Ishikawa (cell line): ENCODE results near the gene ZC3H14.

Experiments used
- CEBPB ChIP-seq: IDR thresholded peaks from 2 replicates; pipeline ENCODE4 v1.6.1; 2012
- CREB1 ChIP-seq: IDR thresholded peaks from 2 replicates; pipeline ENCODE4 v1.6.1; 2012; ENCODE audit warnings: low read depth
- EGR1 ChIP-seq: IDR thresholded peaks from 2 replicates; pipeline ENCODE4 v1.6.1; 2012
- EP300 ChIP-seq: IDR thresholded peaks from 2 replicates; pipeline ENCODE4 v1.6.1; 2012; ENCODE audit warnings: borderline replicate concordance
- FOXM1 ChIP-seq: IDR thresholded peaks from 2 replicates; pipeline ENCODE4 v1.6.1; 2012; ENCODE audit warnings: low read depth, borderline replicate concordance
- NFIC ChIP-seq: IDR thresholded peaks from 2 replicates; pipeline ENCODE4 v1.6.1; 2012
- RAD21 ChIP-seq: IDR thresholded peaks from 2 replicates; pipeline ENCODE4 v1.6.1; 2012; ENCODE audit warnings: low read depth
- TAF1 ChIP-seq: IDR thresholded peaks from 2 replicates; pipeline ENCODE4 v1.6.1; 2012; ENCODE audit warnings: low read depth, mild to moderate bottlenecking
- TCF12 ChIP-seq: IDR thresholded peaks from 2 replicates; pipeline ENCODE4 v1.6.1; 2012; ENCODE audit warnings: low read depth
- TEAD4 ChIP-seq: IDR thresholded peaks from 2 replicates; pipeline ENCODE4 v1.6.1; 2012
- YY1 ChIP-seq: IDR thresholded peaks from 2 replicates; pipeline ENCODE4 v1.6.1; 2012; ENCODE audit warnings: low read depth
- ZBTB7A ChIP-seq: IDR thresholded peaks from 2 replicates; pipeline ENCODE4 v1.6.1; 2012; ENCODE audit warnings: low read depth
- TF ChIP-seq, protein P1 (sequence below): IDR thresholded peaks from 2 replicates; pipeline ENCODE4 v1.6.1; 2012
- TF ChIP-seq, protein P2 (sequence below): IDR thresholded peaks from 2 replicates; pipeline ENCODE4 v1.6.1; 2012; ENCODE audit warnings: low read depth, mild to moderate bottlenecking
- TF ChIP-seq, protein P3 (sequence below): IDR thresholded peaks from 2 replicates; pipeline ENCODE4 v1.6.1; 2012

The ZC3H14 gene

DNA sequence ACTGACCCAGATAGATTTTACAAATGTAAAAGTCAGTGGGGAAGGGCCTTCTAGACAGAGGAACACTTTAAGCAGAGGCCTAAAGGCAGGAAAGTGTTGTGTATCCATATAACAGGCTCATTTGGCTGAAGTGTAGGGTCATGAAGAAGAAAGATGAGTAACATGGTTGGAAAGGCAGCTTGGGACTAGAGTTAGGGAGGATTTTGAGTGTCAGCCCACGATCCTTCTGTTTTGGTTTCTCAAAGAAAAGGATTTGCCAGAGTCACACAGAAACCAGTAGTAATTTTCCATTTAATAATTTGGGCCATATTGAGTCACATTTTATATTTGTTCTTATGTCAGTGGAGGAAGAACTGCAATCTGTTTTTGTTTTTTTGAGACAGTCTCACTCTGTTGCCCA lies 76.4 kb downstream of the ZC3H14 start:
- TF ChIP-seq TAF1 (no peak), ZBTB7A (no peak), FOXM1 (no peak), TCF12 (no peak), TEAD4 (no peak), EGR1 (no peak), RAD21 (no peak), NFIC (no peak), EP300 (no peak), YY1 (no peak), CREB1 (no peak), CEBPB (no peak)
- TF ChIP-seq, protein P1, sequence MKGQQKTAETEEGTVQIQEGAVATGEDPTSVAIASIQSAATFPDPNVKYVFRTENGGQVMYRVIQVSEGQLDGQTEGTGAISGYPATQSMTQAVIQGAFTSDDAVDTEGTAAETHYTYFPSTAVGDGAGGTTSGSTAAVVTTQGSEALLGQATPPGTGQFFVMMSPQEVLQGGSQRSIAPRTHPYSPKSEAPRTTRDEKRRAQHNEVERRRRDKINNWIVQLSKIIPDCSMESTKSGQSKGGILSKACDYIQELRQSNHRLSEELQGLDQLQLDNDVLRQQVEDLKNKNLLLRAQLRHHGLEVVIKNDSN: no peak
- TF ChIP-seq, protein P2, sequence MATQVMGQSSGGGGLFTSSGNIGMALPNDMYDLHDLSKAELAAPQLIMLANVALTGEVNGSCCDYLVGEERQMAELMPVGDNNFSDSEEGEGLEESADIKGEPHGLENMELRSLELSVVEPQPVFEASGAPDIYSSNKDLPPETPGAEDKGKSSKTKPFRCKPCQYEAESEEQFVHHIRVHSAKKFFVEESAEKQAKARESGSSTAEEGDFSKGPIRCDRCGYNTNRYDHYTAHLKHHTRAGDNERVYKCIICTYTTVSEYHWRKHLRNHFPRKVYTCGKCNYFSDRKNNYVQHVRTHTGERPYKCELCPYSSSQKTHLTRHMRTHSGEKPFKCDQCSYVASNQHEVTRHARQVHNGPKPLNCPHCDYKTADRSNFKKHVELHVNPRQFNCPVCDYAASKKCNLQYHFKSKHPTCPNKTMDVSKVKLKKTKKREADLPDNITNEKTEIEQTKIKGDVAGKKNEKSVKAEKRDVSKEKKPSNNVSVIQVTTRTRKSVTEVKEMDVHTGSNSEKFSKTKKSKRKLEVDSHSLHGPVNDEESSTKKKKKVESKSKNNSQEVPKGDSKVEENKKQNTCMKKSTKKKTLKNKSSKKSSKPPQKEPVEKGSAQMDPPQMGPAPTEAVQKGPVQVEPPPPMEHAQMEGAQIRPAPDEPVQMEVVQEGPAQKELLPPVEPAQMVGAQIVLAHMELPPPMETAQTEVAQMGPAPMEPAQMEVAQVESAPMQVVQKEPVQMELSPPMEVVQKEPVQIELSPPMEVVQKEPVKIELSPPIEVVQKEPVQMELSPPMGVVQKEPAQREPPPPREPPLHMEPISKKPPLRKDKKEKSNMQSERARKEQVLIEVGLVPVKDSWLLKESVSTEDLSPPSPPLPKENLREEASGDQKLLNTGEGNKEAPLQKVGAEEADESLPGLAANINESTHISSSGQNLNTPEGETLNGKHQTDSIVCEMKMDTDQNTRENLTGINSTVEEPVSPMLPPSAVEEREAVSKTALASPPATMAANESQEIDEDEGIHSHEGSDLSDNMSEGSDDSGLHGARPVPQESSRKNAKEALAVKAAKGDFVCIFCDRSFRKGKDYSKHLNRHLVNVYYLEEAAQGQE: no peak
- TF ChIP-seq, protein P3, sequence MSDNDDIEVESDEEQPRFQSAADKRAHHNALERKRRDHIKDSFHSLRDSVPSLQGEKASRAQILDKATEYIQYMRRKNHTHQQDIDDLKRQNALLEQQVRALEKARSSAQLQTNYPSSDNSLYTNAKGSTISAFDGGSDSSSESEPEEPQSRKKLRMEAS: no peak

GRCh38 chr14:88660056-88660455 lies 97.2 kb downstream of the ZC3H14 start:
- no peak for TF ChIP-seq CEBPB
- no peak for TF ChIP-seq TEAD4
- TF ChIP-seq, protein P1: no peak
- no peak for TF ChIP-seq TAF1
- TF ChIP-seq YY1: no peak
- no peak for TF ChIP-seq TCF12

DNA sequence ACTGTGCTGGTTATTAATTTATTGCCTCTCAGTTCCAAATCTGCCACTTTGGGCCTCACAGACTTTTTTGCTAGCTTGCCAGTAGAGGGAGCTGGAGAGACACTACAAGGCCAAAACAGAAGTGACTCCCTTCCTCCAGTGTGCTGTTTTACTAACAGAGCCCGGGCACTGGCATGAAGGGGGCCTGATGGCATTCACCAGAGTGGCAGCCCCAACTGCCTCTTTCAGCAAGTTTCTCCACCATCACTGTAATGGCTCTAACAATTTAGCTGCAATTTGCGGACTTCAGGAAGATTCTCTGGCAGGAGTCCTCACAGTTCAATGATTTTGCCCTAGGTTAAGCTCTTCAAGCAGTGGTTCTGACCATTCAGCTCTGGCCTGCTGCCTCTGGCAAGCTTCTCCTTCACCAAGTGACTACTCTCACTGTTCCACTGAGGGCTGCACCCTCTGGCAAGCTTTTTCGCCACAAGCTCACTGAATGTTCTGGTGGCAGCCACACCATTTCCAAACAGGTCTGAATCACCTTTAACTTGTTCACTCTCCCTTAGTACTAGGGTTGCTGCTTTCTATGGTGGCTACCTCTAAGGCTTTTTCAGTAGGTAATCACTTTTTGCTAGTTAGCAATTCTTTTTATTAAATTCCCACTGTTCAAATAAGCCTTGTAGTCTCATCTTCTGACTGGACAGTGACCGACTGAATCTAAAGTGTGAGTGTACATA lies 104.9 kb downstream of the ZC3H14 start:
- TF ChIP-seq TCF12 (no peak), FOXM1 (no peak), NFIC (no peak), YY1 (no peak), RAD21 (peak; percentile 85), ZBTB7A (no peak)
- TF ChIP-seq, protein P2: no peak
- TF ChIP-seq, protein P1: no peak

DNA sequence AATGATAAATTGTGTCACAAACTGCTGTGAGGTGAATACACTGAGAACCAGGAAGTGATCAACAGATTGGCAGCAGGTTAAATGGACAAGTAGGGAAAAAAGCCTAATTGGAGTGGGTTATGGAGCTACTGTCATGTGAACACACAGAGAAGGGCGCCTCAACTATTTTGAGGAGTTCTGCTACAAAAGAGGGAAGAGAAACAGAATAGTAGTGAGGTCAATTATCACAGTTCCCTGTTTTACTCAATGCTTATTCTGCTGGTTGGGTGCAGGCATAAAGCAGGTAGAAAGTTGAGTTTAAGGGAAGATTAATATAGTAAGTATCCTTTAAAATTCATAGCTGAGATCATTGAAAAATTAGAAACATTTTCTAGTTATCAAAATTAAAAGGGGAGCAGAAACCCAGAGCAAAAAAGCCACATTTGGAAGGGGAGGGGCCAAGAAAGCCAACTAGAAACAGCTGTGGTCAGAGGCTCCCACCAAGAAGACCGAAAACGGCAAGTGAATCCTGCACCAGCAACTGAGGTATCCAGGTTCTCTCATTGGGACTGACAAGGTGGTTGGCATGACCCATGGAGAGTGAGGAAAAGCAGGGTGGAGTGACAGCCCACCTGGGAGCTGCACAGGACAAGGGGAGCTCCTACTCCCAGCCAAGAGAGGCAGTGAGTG lies 105.7 kb downstream of the ZC3H14 start:
- TF ChIP-seq YY1 (no peak), RAD21 (no peak), EGR1 (no peak), FOXM1 (no peak), ZBTB7A (no peak), EP300 (no peak), NFIC (no peak), CEBPB (no peak), TEAD4 (no peak), TCF12 (no peak)
- TF ChIP-seq, protein P2: no peak
- TF ChIP-seq, protein P3: no peak
